Measurements from ENCODE around the gene RFTN2. TPM values are rescaled to one million over a fixed set of nuclear protein-coding genes. Genes with fewer than 3 reads are reported as not detected.
"Not testable (repeated sequence)": the region's sequence is repeated elsewhere in the genome, so short reads cannot be mapped to it uniquely, and the experiment has no call there.

Gene RFTN2
- total and polyA plus RNA-seq, 4 donors = 0.40 to 22.6 (median 2.0) TPM

GRCh38 chr2:197591339-197592072 lies 83.9 kb downstream of the RFTN2 start:
- WGBS, 2 donors = 95% methylated on average over 32 of the region's 32 CpGs
- H3K4me1 ChIP-seq (ENCODE audit: control insufficient read depth in 5 of 5, insufficient read depth in 5 of 5, low read length in 5 of 5) = peaks cover 0 to 7% (median 0%) of the 10 kb centered on the region in 5 donors
- H3K9ac ChIP-seq (ENCODE audit: insufficient read depth in 1 of 2, low read length in 2 of 2) = no peak overlapping the region
- no peaks in the 10 kb centered on the region for H3K9me3 ChIP-seq (ENCODE audit: control insufficient read depth in 4 of 4, insufficient read depth in 3 of 4, low read length in 3 of 4)
- H3K4me3 ChIP-seq = no peak overlapping the region
- no peak overlapping the region for H3K27ac ChIP-seq (ENCODE audit: low read depth in 1 of 2, low read length in 1 of 2)
- no peak for ATAC-seq (ENCODE audit: insufficient read depth, low FRiP score)
- TF ChIP-seq, protein P1, sequence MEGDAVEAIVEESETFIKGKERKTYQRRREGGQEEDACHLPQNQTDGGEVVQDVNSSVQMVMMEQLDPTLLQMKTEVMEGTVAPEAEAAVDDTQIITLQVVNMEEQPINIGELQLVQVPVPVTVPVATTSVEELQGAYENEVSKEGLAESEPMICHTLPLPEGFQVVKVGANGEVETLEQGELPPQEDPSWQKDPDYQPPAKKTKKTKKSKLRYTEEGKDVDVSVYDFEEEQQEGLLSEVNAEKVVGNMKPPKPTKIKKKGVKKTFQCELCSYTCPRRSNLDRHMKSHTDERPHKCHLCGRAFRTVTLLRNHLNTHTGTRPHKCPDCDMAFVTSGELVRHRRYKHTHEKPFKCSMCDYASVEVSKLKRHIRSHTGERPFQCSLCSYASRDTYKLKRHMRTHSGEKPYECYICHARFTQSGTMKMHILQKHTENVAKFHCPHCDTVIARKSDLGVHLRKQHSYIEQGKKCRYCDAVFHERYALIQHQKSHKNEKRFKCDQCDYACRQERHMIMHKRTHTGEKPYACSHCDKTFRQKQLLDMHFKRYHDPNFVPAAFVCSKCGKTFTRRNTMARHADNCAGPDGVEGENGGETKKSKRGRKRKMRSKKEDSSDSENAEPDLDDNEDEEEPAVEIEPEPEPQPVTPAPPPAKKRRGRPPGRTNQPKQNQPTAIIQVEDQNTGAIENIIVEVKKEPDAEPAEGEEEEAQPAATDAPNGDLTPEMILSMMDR (IDR thresholded peaks at IDR 0.05; ENCODE audit: control extremely low read depth, extremely low read depth) = no peak
- DNase-seq = no peak
- H3K36me3 ChIP-seq (ENCODE audit: control insufficient read depth in 4 of 4, insufficient read depth in 4 of 4, low read length in 4 of 4) = peaks cover 2 to 22% (median 11%) of the 10 kb centered on the region in 4 donors
- no peaks in the 10 kb centered on the region for H3K27me3 ChIP-seq (ENCODE audit: control insufficient read depth in 3 of 3, insufficient read depth in 3 of 3, low read length in 2 of 3)

DNA sequence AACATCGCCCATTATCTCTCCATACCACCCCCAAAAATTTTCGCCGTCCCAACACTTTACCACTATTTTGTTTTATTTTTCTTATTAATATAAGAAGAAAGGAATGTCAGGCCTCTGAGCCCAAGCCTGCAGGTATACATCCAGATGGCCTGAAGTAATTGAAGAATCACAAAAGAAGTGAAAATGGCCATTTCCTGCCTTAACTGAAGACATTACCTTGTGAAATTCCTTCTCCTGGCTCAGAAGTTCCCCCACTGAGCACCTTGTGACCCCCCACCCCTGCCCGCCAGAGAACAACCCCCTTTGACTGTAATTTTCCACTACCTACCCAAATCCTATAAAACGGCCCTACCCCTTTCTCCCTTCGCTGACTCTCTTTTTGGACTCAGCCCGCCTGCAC lies 88.1 kb downstream of the RFTN2 start:
- H3K4me1 ChIP-seq (ENCODE audit: control insufficient read depth in 5 of 5, insufficient read depth in 5 of 5, low read length in 5 of 5); H3K27me3 ChIP-seq (ENCODE audit: control insufficient read depth in 3 of 3, insufficient read depth in 3 of 3, low read length in 2 of 3); H3K9me3 ChIP-seq (ENCODE audit: control insufficient read depth in 4 of 4, insufficient read depth in 3 of 4, low read length in 3 of 4); H3K9ac ChIP-seq (ENCODE audit: insufficient read depth in 1 of 2, low read length in 2 of 2); H3K4me3 ChIP-seq; DNase-seq; H3K27ac ChIP-seq (ENCODE audit: low read depth in 1 of 2, low read length in 1 of 2); ATAC-seq (ENCODE audit: insufficient read depth, low FRiP score): not testable (repeated sequence)
- H3K36me3 ChIP-seq (ENCODE audit: control insufficient read depth in 4 of 4, insufficient read depth in 4 of 4, low read length in 4 of 4) = peaks cover 0 to 12% (median 4%) of the 10 kb centered on the region in 4 donors
- WGBS, 2 donors = 94 to 95% methylated on average over 7 of the region's 7 CpGs

- not testable (repeated sequence) for ATAC-seq (ENCODE audit: insufficient read depth, low FRiP score); H3K9ac ChIP-seq (ENCODE audit: insufficient read depth in 1 of 2, low read length in 2 of 2)
- 94% methylated on average over 3 of the region's 3 CpGs for WGBS, 2 donors
Observed at GRCh38 chr2:197580166-197580565, 95.2 kb downstream of the RFTN2 start.

GRCh38 chr2:197578294-197578693 lies 97.1 kb downstream of the RFTN2 start:
- H3K9me3 ChIP-seq (ENCODE audit: control insufficient read depth in 4 of 4, insufficient read depth in 3 of 4, low read length in 3 of 4); ATAC-seq (ENCODE audit: insufficient read depth, low FRiP score); H3K27me3 ChIP-seq (ENCODE audit: control insufficient read depth in 3 of 3, insufficient read depth in 3 of 3, low read length in 2 of 3); H3K4me3 ChIP-seq; H3K9ac ChIP-seq (ENCODE audit: insufficient read depth in 1 of 2, low read length in 2 of 2); DNase-seq; H3K36me3 ChIP-seq (ENCODE audit: control insufficient read depth in 4 of 4, insufficient read depth in 4 of 4, low read length in 4 of 4); H3K27ac ChIP-seq (ENCODE audit: low read depth in 1 of 2, low read length in 1 of 2); H3K4me1 ChIP-seq (ENCODE audit: control insufficient read depth in 5 of 5, insufficient read depth in 5 of 5, low read length in 5 of 5): not testable (repeated sequence)
- 85 to 92% methylated on average over 2 of the region's 2 CpGs for WGBS, 2 donors

More at GRCh38 chr2:197580166-197580565, 95.2 kb downstream of the RFTN2 start:
- DNase-seq; H3K4me1 ChIP-seq (ENCODE audit: control insufficient read depth in 5 of 5, insufficient read depth in 5 of 5, low read length in 5 of 5); H3K27ac ChIP-seq (ENCODE audit: low read depth in 1 of 2, low read length in 1 of 2); H3K4me3 ChIP-seq; H3K36me3 ChIP-seq (ENCODE audit: control insufficient read depth in 4 of 4, insufficient read depth in 4 of 4, low read length in 4 of 4); H3K27me3 ChIP-seq (ENCODE audit: control insufficient read depth in 3 of 3, insufficient read depth in 3 of 3, low read length in 2 of 3); H3K9me3 ChIP-seq (ENCODE audit: control insufficient read depth in 4 of 4, insufficient read depth in 3 of 4, low read length in 3 of 4): not testable (repeated sequence)

GRCh38 chr2:197577446-197577845 lies 97.9 kb downstream of the RFTN2 start:
- peaks cover 0 to 6% (median 0%) of the 10 kb centered on the region in 5 donors for H3K4me1 ChIP-seq (ENCODE audit: control insufficient read depth in 5 of 5, insufficient read depth in 5 of 5, low read length in 5 of 5)
- H3K4me3 ChIP-seq = no peak overlapping the region
- no peaks in the 10 kb centered on the region for H3K27me3 ChIP-seq (ENCODE audit: control insufficient read depth in 3 of 3, insufficient read depth in 3 of 3, low read length in 2 of 3)
- H3K27ac ChIP-seq (ENCODE audit: low read depth in 1 of 2, low read length in 1 of 2) = no peak overlapping the region
- DNase-seq (no peak), ATAC-seq (ENCODE audit: insufficient read depth, low FRiP score) (no peak)
- 83 to 88% methylated on average over 4 of the region's 4 CpGs for WGBS, 2 donors
- H3K9ac ChIP-seq (ENCODE audit: insufficient read depth in 1 of 2, low read length in 2 of 2) = no peak overlapping the region
- H3K9me3 ChIP-seq (ENCODE audit: control insufficient read depth in 4 of 4, insufficient read depth in 3 of 4, low read length in 3 of 4) = peaks cover 0 to 5% (median 2%) of the 10 kb centered on the region in 4 donors
- H3K36me3 ChIP-seq (ENCODE audit: control insufficient read depth in 4 of 4, insufficient read depth in 4 of 4, low read length in 4 of 4) = peaks cover 0 to 3% (median 0%) of the 10 kb centered on the region in 4 donors
- TF ChIP-seq, protein P1 (IDR thresholded peaks at IDR 0.05; ENCODE audit: control extremely low read depth, extremely low read depth) = no peak
